Breast epithelium (tissue), 3 donors: ENCODE results near the gene SCARB2.

Source experiments
- POLR2A ChIP-seq: fragments of 450-650 bp; IDR thresholded peaks from one replicate; pipeline ENCODE4 v1.6.1; 2016; ENCODE audit warnings: antibody characterized with exemption, mild to moderate bottlenecking, moderate library complexity
- TF ChIP-seq, protein P1 (sequence below), 3 donors: fragments of 450-650 bp; IDR thresholded peaks; one replicate each; pipeline ENCODE4 v1.5.1; 2016 to 2017; ENCODE audit warnings: antibody characterized with exemption in 3 of 3, mild to moderate bottlenecking in 3 of 3, moderate library complexity in 3 of 3

DNA sequence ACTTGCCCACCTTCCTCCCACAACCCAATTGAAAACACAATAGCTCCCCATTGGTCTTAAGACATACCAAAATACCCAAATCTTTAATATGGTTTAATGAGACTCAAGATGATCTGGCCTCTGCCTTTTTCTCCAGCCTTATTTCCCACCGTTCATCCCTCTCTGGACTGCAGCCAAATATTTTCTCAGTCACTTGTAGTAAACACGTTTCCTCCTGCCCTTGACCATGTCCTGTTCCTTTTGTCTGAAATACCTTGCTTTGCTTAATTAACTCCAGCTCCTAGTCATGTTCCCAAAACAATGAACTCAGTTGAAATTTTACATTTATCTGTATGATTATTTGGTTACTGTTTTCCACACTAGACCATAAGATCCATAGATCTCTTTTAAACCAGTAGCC is 57.0 kb downstream of the SCARB2 start:
- TF ChIP-seq, protein P1, sequence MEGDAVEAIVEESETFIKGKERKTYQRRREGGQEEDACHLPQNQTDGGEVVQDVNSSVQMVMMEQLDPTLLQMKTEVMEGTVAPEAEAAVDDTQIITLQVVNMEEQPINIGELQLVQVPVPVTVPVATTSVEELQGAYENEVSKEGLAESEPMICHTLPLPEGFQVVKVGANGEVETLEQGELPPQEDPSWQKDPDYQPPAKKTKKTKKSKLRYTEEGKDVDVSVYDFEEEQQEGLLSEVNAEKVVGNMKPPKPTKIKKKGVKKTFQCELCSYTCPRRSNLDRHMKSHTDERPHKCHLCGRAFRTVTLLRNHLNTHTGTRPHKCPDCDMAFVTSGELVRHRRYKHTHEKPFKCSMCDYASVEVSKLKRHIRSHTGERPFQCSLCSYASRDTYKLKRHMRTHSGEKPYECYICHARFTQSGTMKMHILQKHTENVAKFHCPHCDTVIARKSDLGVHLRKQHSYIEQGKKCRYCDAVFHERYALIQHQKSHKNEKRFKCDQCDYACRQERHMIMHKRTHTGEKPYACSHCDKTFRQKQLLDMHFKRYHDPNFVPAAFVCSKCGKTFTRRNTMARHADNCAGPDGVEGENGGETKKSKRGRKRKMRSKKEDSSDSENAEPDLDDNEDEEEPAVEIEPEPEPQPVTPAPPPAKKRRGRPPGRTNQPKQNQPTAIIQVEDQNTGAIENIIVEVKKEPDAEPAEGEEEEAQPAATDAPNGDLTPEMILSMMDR (IDR thresholded peaks at IDR 0.05) = no peak
- no peak for TF ChIP-seq POLR2A
